EL (cell line): ENCODE data around the gene CEP250.
"Not testable (repeated sequence)": the region's sequence is repeated elsewhere in the genome, so short reads cannot be mapped to it uniquely, and the experiment has no call there.

ENCODE experiments used
- DNase-seq: peaks from one replicate; pipeline ENCODE4 v3.0.0-alpha.2; 2016

Gene CEP250

GRCh38 chr20:35541118-35541782 lies 85.9 kb downstream of the CEP250 start:
- no peak for DNase-seq

GRCh38 chr20:35541783-35542662 lies 86.6 kb downstream of the CEP250 start, which contains the start of gene ERGIC3:
Gene ERGIC3 (plus strand): TSS chr20:35542078. CDS start chr20:35542098, 20 bp downstream.
- peak; percentile 98 for DNase-seq

- no peak for DNase-seq
Measured at GRCh38 chr20:35542990-35543389, 87.6 kb downstream of the CEP250 start.

- no peak for DNase-seq
Measured at GRCh38 chr20:35544436-35544835, 89.0 kb downstream of the CEP250 start.

GRCh38 chr20:35544941-35545340 lies 89.5 kb downstream of the CEP250 start:
- DNase-seq = peak; percentile 38

GRCh38 chr20:35546127-35546526 lies 90.7 kb downstream of the CEP250 start:
- DNase-seq = no peak

- DNase-seq = no peak
Measured at GRCh38 chr20:35547329-35547728, 91.9 kb downstream of the CEP250 start.

GRCh38 chr20:35551503-35551902 lies 96.1 kb downstream of the CEP250 start:
- no peak for DNase-seq

GRCh38 chr20:35552914-35553313 lies 97.5 kb downstream of the CEP250 start:
- no peak for DNase-seq

- not testable (repeated sequence) for DNase-seq
Measured at GRCh38 chr20:35555461-35555860, 100.1 kb downstream of the CEP250 start.

GRCh38 chr20:35555951-35556645 lies 100.7 kb downstream of the CEP250 start:
- no peak for DNase-seq

GRCh38 chr20:35556871-35557270 lies 101.5 kb downstream of the CEP250 start:
- no peak for DNase-seq

- no peak for DNase-seq
Measured at GRCh38 chr20:35558451-35558850, 103.1 kb downstream of the CEP250 start.

GRCh38 chr20:35559042-35559693 lies 103.8 kb downstream of the CEP250 start:
- no peak for DNase-seq

GRCh38 chr20:35560105-35560511 lies 104.7 kb downstream of the CEP250 start:
- no peak for DNase-seq

GRCh38 chr20:35560541-35560940 lies 105.1 kb downstream of the CEP250 start:
- DNase-seq = no peak

- DNase-seq = peak; percentile 68
Measured at GRCh38 chr20:35561268-35561667, 105.9 kb downstream of the CEP250 start.

GRCh38 chr20:35561671-35562070 lies 106.3 kb downstream of the CEP250 start:
- DNase-seq = no peak

GRCh38 chr20:35562541-35563110 lies 107.2 kb downstream of the CEP250 start:
- DNase-seq = no peak

- no peak for DNase-seq
Measured at GRCh38 chr20:35563834-35564233, 108.4 kb downstream of the CEP250 start.

GRCh38 chr20:35564905-35565304 lies 109.5 kb downstream of the CEP250 start:
- no peak for DNase-seq

GRCh38 chr20:35568645-35569044 lies 113.2 kb downstream of the CEP250 start:
- no peak for DNase-seq
